Stimulated activated CD8-positive, alpha-beta memory T cell treated with anti-CD3 and anti-CD28 coated beads, Interleukin-7, amount 100 ng/mL, for 48 hours (primary cell): ENCODE results near the gene POLR2A.

Experiments
- DNase-seq, 2 donors: peaks; one replicate each; pipeline ENCODE4 v3.0.0-alpha.2; 2020; ENCODE audit warnings: low read depth in 1 of 2; ENCODE audit errors: extremely low read depth in 1 of 2

The POLR2A gene

DNA sequence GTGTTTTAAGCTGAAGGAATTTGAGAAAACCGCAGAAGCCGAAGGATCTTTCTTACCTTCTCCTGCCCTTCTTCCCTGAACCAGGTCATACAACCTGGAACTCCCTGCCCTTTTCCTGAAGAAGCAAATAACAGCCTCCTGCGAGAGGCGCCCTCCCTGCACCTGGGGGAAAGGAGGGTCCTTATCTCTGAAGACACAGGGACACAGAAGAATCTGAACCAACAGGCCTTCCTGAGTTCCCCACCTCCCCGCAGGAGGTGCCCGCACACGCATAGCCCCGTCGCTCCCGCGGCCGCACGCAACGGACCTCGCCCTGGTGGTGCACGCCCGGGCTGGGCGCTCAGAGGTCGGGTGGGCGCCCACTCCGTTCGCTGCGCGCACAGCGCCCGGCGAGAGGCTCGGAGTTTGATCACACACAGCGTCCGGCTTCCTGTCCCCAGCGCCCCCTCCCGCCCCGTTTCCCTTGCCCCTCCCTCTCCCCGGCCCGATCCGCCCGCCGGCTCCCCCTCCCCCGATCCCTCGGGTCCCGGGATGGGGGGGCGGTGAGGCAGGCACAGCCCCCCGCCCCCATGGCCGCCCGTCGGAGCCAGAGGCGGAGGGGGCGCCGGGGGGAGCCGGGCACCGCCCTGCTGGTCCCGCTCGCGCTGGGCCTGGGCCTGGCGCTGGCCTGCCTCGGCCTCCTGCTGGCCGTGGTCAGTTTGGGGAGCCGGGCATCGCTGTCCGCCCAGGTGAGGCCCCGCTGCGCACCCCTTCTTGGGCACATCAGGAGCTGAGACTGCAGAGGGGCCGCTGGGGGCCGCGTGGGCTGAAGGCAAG, 64.6 kb downstream of the POLR2A start, which contains the start of gene TNFSF12:
Gene TNFSF12 (plus strand): TSS at position 474 of the 816 bp plus-strand sequence. CDS start 96 bp downstream, at position 570.
- DNase-seq: no peak
